Measurements from ENCODE around the gene TOLLIP.
"Not testable (repeated sequence)": the region's sequence is repeated elsewhere in the genome, so short reads cannot be mapped to it uniquely, and the experiment has no call there.

The TOLLIP gene

GRCh38 chr11:1280116-1281035, 29.1 kb downstream of the TOLLIP start:
- no peak for DNase-seq

- no peak for DNase-seq
These were observed 29.8 kb downstream of the TOLLIP start for GRCh38 chr11:1279674-1280055.

DNA sequence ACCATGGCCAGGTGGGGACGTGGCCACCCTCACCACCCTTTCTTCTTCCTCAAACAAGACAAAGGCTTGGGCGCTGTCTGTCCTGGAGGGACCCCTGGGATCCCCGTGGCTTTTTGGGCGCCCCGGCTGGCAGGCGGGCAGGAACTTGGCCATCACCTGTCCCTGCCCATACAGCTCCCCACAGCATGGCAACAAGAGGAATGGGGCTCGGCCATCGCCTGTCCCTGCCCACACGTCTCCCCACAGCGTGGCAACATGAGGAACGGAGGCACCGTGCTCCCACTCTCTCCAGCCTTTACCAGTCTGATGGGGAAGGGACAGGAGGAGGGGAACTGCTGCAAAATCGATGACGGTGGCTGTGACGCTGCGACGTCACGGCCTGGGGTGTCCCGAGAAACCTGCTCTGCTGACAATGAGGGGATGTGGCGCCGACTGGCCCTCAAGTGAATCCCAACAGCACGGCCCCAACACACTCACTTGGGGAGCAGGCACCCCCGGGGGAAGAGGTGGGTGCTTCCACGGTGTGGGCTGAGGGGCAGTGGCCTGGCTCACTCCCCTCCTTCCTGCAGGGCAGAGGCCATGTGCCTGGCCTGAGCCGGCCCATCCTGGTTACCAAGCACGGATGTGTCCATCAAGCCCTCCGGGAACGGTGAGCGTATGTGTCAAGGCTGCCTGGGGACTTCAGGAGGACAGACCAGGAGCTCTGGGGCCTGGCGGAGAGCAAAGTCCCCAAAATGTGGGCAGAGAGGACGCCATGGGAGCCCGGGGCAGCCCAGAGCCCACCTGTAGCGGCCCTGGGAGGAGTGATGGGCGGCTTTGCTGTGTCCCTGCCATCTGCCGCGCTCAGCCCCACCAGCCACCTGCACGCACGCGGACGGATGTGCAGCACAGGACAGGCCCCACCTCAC, 30.4 kb downstream of the TOLLIP start:
- no peak for DNase-seq

DNA sequence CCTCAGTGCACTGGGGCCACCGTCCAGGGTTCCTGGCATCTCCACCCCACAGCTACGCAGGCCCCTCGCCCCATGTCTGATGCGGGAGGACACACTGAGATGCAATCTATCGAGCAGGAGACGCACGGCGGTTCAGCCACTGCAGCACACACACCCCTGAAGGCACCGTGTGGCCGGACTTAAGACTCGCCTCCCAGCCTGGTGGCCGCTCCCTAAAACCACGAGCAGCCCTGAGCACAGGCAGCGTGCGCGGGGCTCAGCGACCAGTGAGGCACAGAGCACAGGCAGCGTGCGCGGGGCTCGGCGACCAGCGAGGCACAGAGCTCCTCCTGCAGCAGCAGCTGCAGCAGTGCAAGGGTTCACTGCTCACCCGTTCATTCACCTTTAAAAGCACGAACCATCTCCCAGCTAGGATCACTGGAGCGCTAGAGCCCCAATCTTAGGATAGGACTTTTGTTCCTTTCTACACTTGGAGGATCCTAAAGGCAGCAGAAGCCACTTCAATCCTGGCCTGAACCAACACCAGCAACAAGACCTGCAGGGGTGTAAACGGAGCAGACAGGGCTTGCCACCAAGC, 31.4 kb downstream of the TOLLIP start:
- DNase-seq: no peak

DNA sequence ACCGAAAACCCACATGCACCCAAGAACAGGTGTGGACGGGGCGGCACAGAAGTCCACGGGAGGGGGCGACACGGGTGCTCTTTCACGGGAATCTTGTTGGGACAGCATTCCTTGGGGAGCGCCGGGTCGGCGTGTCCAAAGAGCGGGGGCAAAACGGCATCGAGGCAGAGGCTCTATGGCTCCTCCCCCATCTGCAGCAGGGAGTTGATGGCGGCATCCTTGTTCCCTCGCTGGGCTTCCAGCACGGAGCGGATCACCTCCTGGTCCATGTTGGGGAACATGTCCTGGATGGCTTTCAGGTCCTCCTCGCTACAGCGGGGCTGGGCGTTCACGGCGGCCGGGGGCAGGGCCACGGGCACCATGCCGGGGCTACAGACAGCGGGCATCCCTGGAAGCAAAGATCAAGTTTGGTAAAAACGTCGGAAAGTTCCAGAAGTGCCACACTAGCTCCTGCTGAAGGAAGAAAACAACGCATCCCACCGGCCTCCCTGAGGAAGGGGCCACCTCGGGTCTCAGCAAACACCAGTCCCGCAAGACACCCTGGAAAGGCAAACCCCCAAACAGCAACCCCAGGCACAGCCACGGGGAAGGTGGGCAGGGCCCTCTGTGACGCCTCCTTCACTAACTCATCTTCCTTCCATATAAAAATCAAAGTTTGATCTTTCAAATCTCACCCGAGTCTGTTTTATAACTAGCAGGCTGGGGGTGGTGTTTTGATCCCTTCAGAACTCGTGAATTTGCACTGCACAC, 32.4 kb downstream of the TOLLIP start:
- no peak for DNase-seq

DNA sequence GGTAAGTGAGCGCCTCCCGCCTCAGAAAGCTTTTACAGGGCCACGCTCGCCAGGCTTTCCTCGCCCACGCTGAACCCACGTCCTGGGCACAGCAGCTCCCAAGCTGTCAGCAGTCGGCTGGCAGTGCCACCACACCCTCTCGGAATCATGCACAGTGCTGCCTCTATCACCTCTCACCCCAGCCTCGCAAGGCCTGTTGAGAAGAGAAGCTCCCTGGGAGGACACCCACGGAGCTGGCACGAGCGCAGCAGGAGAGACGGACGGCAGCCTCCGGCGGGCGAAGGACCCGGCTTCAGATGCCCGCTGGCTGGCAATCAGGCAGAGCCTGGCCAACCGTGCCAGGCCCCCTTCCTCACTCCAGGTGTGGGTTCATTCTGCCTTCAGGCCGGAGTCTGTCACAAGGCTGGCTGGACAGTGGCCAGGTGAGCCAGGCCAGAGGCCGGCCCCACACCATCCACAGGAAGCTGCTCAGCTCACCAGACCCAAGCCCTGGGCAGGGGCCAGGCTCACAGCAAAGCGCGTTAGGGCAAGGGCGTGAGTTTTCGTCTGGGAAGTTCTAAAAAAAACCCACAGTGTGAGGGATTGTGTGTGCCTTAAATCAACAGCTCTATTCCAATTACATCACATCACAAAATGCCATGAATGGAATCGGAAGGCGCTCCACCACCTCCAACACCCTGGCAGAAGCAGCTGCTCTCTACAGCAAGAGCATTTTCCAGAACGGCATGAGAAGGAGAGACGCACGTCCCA, 33.2 kb downstream of the TOLLIP start:
- DNase-seq: no peak

- DNase-seq: no peak
These were observed 34.4 kb downstream of the TOLLIP start for GRCh38 chr11:1275021-1275420.

- DNase-seq: no peak
These were observed 34.9 kb downstream of the TOLLIP start for GRCh38 chr11:1274501-1274900.

DNA sequence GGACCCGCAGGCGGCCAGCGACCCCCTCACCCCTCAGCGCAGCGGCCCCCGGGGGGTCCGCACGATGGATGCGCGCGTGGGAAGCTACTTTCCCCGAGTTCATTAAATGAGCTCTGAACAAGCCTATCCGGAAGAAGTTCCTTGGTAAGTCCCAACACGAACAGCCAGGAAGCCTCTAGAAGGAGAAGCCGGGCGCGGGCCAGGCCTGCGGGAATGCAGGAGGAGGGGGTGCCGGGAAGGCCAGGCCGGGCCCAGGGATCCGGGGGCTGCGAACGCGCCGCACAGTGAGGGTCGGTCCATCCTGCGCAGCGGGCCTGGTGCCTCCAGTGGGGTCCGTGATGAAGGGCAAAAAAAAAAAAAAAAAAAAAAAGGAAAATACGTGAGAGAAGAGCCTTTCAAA, 36.9 kb downstream of the TOLLIP start:
- DNase-seq: no peak

DNA sequence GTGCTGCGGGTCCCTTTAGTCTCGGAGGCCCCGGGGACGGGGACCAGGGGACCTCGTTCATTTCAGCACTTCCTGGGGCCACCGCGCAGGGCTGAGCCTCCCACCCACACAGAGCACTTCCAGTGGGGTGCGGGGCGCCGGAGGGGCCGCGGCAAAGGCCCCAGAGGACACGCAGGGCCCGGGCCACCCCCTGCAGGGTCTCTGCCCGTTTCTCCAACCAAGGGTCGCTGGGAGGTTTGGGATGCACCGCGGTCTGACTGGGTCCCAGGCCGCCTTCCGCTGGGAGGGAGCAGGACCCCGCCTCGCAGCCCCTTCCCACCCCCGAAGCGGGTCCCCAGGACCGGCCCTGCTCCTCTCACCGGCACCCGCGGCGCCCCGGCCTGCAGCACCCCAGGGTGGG, 37.5 kb downstream of the TOLLIP start:
- no peak for DNase-seq

- DNase-seq: no peak
These were observed 38.0 kb downstream of the TOLLIP start for GRCh38 chr11:1271406-1271805.

DNA sequence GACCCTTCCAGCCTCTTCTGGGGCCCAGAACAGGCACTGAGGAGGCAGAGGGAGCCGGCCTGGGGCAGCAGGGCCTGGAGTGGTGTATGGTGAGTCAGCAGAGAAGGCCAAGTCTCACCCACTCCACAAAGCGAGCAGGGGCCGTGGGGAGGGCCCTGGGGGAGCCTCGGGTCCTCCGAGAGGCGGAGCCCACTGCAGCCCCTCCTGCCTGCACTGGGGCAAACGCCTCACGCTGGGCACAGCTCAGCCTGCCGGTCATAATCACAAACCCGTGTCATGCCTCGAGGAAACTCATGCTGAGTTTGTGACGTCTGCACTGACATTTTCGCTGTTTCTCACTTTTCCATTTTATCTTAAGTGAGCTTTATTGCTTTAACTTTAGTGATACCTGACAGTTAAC, 38.4 kb downstream of the TOLLIP start:
- no peak for DNase-seq

- no peak for DNase-seq
These were observed 39.0 kb downstream of the TOLLIP start for GRCh38 chr11:1270476-1270875.

DNA sequence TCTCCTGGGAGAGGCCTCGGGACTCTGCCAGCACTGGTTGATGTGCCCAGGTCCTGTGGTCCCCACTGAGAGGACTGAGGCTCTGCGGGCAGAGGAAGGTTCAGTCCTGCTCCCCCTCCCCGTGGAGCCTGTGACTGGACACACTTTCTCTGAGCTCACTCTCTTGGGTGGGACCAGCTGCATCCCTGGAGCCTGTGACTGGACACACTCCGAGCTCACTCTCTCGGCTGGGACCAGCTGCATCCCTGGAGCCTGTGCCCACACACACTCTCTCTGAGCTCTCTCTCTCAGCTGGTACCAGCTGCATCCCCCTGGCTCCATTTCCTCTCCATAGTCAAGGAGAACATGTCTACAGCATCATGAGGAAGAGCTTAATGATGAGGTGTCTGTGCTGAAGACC, 39.5 kb downstream of the TOLLIP start:
- no peak for DNase-seq

- no peak for DNase-seq
These were observed 41.9 kb downstream of the TOLLIP start for GRCh38 chr11:1267441-1268100.

DNA sequence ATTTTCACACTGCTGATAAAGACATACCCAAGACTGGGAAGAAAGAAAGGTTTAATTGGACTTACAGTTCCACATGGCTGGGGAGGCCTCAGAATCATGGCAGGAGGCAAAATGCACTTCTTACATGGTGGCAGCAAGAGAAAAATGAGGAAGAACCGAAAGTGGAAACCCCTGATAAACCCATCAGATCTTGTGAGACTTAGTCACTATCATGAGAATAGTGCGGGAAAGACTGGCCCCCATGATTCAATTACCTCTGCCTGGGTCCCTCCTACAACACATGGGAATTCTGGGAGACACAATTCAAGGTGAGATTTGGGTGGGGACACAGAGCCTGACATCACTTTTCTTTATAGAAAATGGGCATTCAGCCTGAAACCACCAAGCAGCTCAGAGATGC, 42.5 kb downstream of the TOLLIP start:
- DNase-seq: not testable (repeated sequence)

- DNase-seq: not testable (repeated sequence)
These were observed 44.0 kb downstream of the TOLLIP start for GRCh38 chr11:1265480-1265879.

GRCh38 chr11:1264444-1264843, 45.0 kb downstream of the TOLLIP start:
- not testable (repeated sequence) for DNase-seq

DNA sequence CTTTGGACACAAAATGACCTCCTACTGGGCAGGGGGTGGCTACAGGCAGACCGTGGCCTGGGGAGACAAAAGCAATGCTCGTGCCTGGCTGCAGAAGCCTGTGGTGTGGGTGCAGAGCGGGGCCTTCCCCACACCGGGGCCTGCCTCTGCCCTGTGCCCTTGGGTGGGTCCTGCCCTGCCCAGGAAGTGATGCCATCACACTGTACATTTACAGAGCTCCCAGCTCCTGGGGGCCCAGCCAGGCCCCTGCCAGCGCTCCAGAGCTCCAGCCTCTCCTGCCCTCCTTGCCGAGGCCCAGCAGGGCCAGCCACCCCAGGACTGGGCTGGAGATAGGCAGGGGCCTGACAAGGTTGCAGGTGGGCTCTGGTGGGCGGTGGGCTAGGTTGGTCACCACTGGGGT, 46.4 kb downstream of the TOLLIP start:
- no peak for DNase-seq

DNA sequence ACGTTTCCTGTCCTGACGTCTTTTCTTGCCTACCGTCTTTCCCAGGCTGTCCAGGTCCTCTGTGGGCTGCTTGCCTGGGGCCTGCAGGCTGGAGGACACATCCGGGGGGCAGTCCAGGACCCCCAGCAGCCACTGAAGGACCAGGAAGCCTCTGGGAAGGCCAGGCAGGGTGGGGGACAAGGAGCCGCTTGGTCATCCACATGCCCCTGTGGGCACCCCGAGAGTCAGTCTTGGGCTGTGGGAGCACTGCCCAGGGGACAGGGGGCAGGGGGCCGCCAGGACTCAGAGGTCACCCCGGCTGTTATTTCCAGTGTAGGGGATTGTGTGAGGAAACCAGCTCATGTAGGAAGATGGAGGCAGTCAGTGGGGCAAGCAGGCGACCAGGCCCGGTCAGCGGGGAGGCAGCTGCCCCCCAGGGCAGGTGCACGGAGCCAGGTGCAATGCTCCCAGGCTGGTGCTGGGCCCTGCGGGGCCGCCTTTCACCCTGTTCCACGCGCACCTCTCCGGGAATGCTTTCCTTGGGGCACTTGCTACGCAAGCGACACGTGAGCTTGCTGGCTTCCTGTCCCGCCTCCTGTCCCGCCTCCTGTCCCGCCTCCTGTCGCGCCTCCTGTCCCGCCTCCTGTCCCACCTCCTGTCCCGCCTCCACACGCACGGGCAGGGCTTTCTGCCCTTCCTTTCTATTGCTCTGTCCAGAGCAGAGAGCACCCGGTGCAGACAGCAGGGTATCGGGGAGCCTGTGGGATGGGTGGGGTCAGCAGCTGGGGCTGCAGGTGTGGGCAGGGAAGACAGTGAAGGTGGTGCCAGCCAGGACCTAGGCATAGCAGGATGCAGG, 47.0 kb downstream of the TOLLIP start:
- DNase-seq: peak; percentile 86
